Activated naive CD4-positive, alpha-beta T cell treated with anti-CD3 and anti-CD28 coated beads, Interleukin-2, amount 10 ng/mL, durations not matched to agents 7 days and 5 days (primary cell): ENCODE results near the gene ROBO1.

Experiments used
- CTCF ChIA-PET: fragments of 350-600 bp; sonication (Branson Sonifier 250); formaldehyde crosslinking; loops from one replicate; lab custom pipeline; 2021; ENCODE audit warnings: antibody characterized with exemption; lab: Charles Lee
- DNase-seq: peaks from one replicate; pipeline ENCODE4 v3.0.0-alpha.2; 2020
- H3K27ac Mint-ChIP-seq: one replicate; pipeline ENCODE4 v1.8.0; 2021; ENCODE audit warnings: mild to moderate bottlenecking, moderate library complexity, mixed read lengths
- H3K27me3 Mint-ChIP-seq: one replicate; pipeline ENCODE4 v1.8.0; 2021; ENCODE audit warnings: mild to moderate bottlenecking, mixed read lengths
- H3K36me3 Mint-ChIP-seq: one replicate; pipeline ENCODE4 v1.8.0; 2021; ENCODE audit warnings: mixed read lengths
- H3K4me1 Mint-ChIP-seq: one replicate; pipeline ENCODE4 v1.8.0; 2021; ENCODE audit warnings: mixed read lengths
- H3K4me3 Mint-ChIP-seq: one replicate; pipeline ENCODE4 v1.8.0; 2021; ENCODE audit warnings: mild to moderate bottlenecking, moderate library complexity, mixed read lengths
- H3K9me3 Mint-ChIP-seq: one replicate; pipeline ENCODE4 v1.8.0; 2021; ENCODE audit warnings: mixed read lengths

The ROBO1 gene

DNA sequence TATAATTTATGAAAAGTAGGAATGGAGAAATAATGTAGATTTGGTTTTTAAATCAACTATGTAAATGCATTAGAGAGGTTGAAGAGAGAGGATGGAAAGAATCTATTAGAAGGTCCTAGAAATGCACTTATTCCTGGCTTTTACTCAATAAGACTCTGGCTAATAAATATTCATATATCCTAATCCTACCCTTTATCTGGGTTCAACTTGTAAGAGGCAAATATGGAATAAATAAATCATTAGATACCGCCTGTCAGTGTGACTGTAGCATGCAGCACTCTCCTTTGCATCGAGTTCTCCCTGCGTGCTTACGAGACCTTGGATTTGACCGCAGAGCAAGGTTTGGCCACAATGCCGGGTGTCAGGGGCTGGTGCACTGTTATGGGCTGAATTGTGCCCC lies 1156.5 kb downstream of the ROBO1 start:
- H3K9me3 Mint-ChIP-seq = peaks cover 9% of the 10 kb centered on the region
- H3K4me1 Mint-ChIP-seq = no peaks in the 10 kb centered on the region
- H3K4me3 Mint-ChIP-seq = no peak overlapping the region
- H3K27ac Mint-ChIP-seq = no peak overlapping the region
- H3K27me3 Mint-ChIP-seq = no peaks in the 10 kb centered on the region
- H3K36me3 Mint-ChIP-seq = no peaks in the 10 kb centered on the region
- DNase-seq = no peak
- CTCF ChIA-PET = no interaction called here

DNA sequence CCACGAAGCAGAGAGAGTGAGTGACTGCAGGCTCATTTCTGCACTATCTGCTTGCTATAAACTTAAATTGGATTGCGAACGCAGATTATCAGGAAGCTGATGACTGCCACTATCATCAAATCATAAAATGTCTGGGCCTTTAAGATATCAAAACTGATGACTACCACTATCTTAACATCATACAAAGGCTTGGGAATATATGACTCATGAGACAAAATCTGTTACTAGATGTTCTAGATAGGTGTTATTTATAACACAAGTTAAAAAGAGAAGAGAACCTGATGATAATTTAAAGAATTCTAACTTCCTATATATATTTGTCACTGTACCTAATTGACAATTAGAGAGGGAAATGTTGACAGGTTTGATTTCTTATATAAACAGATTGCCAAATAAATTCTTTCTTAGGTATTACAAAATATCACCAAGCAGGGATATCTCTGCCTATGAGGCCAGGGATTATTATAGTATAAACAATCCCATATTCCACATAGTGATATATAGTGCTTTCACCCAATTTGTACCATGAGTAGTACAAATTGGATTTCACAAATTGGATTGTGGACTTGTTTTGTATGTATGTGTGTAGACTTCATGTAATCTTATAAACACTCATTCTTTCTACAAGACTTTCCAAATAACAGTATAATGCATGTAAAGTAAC lies 1157.2 kb downstream of the ROBO1 start:
- no peak for DNase-seq
- H3K27ac Mint-ChIP-seq = no peak overlapping the region
- CTCF ChIA-PET = no interaction called here
- no peaks in the 10 kb centered on the region for H3K4me1 Mint-ChIP-seq
- peaks cover 11% of the 10 kb centered on the region for H3K9me3 Mint-ChIP-seq
- H3K27me3 Mint-ChIP-seq = no peaks in the 10 kb centered on the region
- H3K36me3 Mint-ChIP-seq = no peaks in the 10 kb centered on the region
- no peak overlapping the region for H3K4me3 Mint-ChIP-seq

DNA sequence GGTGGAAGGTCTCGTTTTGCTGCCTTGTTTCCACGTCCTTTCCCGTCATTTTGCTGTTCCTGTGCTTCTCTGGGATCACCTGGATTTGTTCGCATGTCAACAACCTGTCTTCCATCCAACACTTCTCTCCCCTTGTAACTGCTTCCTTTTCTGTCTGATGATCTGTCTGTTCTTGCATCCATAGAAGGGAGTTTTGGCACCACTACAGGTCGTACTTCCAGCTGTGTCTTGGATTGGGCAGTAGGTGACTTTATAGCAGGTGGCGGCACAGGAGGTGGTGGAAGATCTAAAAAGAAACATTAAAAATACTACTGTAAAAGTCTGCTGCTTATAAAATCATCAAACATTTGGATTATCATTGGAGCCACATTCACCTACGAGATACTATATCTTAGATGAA lies 1161.0 kb downstream of the ROBO1 start:
- Mint-ChIP-seq H3K9me3 (peaks cover 11% of the 10 kb centered on the region), H3K4me3 (no peak overlapping the region), H3K27me3 (no peaks in the 10 kb centered on the region), H3K27ac (no peak overlapping the region), H3K4me1 (no peaks in the 10 kb centered on the region), H3K36me3 (no peaks in the 10 kb centered on the region)
- CTCF ChIA-PET = no interaction called here
- DNase-seq = no peak

DNA sequence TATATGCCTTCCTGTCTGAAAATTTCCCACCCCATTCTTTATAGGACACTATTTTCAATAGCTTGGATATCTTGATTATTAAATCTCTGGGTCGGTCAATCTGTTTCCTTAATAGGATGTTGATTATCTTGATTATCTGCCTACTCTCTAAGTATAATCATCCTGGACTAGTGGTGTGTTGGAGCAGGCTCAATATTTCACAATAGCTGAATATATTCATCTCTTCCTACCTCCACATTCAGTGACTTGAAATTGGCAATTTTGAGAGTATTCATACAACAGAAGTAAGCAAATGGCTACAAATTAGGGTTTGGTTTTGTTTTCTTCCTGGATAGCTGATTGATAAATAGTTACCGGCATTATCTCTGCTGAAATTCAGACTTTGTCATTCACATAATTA lies 1162.6 kb downstream of the ROBO1 start:
- Mint-ChIP-seq H3K27me3 (no peaks in the 10 kb centered on the region), H3K4me1 (no peaks in the 10 kb centered on the region), H3K4me3 (no peak overlapping the region), H3K27ac (no peak overlapping the region), H3K36me3 (no peaks in the 10 kb centered on the region), H3K9me3 (peaks cover 11% of the 10 kb centered on the region)
- CTCF ChIA-PET = no interaction called here
- no peak for DNase-seq

DNA sequence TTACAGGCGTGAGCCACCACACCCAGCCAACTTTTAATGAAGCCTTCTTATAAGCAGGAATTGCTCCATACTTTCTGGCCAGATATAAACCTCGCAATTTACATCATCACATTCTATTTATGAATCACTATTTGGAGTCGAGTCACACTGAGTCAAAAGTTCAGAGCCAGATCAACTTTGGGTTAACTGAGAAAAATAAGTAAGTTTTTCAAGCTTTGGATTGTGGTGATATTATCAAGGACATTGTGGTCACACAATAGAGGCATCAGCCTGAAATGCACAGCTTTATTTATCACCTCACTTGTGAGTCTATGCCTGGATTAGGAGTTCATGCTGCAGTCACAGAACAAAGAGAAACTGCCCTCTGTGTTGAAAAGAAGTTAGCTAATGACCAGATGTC lies 1163.5 kb downstream of the ROBO1 start:
- Mint-ChIP-seq H3K27me3 (no peaks in the 10 kb centered on the region), H3K4me3 (no peak overlapping the region), H3K27ac (no peak overlapping the region), H3K9me3 (peaks cover 11% of the 10 kb centered on the region), H3K4me1 (no peaks in the 10 kb centered on the region), H3K36me3 (no peaks in the 10 kb centered on the region)
- DNase-seq = no peak
- CTCF ChIA-PET = no interaction called here

DNA sequence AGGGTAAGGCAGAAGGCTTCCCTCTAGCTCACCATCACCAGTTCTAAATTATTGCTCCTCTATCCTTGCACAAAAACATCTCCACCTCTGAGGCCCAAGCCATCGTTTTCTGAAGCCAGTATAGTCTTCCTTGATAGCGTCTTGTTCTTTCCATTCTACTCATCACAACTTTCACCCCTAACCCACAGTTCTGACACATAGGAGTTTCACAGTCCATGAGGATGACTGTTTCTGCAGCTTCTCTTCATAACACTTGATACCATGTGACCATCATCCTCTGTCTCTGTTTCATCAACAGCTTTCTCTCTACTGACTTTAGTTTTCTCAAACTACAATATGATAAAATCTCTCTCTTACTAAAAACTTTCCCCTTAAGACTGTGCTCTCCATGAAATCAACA lies 1166.5 kb downstream of the ROBO1 start:
- H3K4me3 Mint-ChIP-seq = no peak overlapping the region
- no peak for DNase-seq
- CTCF ChIA-PET = no interaction called here
- no peaks in the 10 kb centered on the region for H3K4me1 Mint-ChIP-seq
- peaks cover 2% of the 10 kb centered on the region for H3K9me3 Mint-ChIP-seq
- H3K27me3 Mint-ChIP-seq = no peaks in the 10 kb centered on the region
- no peak overlapping the region for H3K27ac Mint-ChIP-seq
- no peaks in the 10 kb centered on the region for H3K36me3 Mint-ChIP-seq

DNA sequence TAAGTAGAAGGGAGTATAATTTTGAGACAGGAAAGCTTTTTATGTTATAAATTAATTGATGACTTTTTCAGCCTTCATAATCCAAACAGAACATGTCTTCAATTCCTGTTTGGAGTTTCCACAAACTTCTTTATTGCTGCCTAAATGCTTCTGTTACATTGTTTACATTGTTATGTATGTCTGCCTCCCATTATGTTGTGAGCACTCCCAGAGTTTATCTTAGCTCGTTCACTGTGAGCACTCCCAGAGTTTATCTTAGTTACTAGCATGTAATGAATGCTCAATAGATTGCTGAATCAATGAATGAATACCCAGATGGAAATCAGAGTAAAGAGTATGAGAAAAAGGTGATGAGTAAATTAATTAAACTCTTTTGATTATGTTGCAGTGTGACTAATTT lies 1178.0 kb downstream of the ROBO1 start:
- H3K9me3 Mint-ChIP-seq = peaks cover 11% of the 10 kb centered on the region
- DNase-seq = no peak
- no peaks in the 10 kb centered on the region for H3K27me3 Mint-ChIP-seq
- no peak overlapping the region for H3K4me3 Mint-ChIP-seq
- H3K4me1 Mint-ChIP-seq = no peaks in the 10 kb centered on the region
- CTCF ChIA-PET = no interaction called here
- no peaks in the 10 kb centered on the region for H3K36me3 Mint-ChIP-seq
- H3K27ac Mint-ChIP-seq = no peak overlapping the region

DNA sequence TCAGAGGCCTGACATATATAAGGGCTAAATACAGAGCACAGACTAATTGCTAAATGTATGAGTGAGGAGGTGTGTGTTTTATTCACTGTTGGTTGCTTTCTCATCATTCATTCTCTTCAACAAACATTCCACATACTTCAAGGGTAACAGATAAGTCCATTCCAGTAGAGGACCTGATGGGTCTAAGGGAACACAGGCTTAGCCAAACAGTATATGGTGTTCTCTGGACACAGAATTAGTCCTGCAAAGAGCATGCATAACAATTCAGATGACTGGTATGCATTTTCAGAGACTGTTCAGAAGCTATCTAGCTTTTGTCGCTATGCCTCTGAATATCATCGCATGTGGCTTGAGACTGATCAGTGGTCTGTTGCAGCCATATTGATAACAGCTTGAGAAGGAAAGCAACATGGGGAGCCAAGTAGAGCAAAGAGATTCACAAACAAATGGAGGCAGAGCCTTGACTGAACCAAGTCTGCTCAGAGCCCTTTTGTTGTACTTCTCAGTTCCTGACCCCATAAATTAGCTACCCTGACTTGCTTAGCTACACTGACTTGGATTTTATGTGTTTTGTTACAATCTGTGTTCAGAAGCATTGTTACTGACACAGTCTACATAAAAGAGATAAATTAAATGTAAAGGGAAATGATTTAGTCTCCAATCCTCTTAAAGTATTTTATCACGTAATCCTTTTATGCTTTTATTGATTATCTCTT lies 1178.7 kb downstream of the ROBO1 start:
- CTCF ChIA-PET = no interaction called here

DNA sequence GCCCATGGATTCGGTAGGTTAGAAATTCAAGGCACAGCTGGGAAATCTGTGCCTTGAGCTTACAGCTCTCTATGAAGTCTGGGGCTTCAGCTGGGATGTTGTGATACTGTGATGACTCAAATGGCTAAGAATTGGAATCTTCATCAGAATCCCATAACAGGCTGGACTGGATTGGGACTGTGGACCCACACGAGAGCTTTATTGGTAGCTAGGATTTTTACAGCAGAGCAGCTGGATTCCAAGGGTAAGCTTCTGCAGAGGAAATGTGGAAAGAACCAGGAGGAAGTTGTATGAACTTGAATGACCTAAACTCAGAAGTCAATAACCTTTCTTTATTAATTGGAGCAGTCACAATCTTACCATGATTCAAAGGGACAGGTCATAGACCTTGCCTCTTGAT lies 1187.1 kb downstream of the ROBO1 start:
- CTCF ChIA-PET = no interaction called here
- H3K27me3 Mint-ChIP-seq = no peaks in the 10 kb centered on the region

More for the DNA sequence above, 1178.7 kb downstream of the ROBO1 start:
- Mint-ChIP-seq H3K4me1 (no peaks in the 10 kb centered on the region), H3K9me3 (peaks cover 10% of the 10 kb centered on the region), H3K36me3 (no peaks in the 10 kb centered on the region), H3K27ac (no peak overlapping the region), H3K4me3 (no peak overlapping the region), H3K27me3 (no peaks in the 10 kb centered on the region)
- DNase-seq = no peak

DNA sequence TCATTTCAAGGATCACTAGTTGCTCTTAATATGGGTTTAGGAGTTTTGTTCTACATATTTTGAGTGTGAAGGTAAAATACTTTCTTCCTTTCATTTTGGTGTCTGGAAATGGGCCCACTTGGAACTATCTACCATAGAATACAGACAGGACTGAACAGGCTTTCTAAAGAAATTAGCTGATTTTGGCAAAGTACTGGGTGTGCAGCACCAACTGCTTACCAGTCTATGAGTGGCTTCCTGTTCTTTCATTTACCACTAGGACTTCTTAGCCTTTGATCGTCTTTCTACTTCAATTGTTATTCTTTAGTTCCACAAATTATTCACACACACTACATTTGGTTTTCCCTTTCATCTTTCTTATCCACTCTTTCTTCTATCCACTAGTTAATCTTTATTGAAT lies 1196.3 kb downstream of the ROBO1 start:
- H3K4me1 Mint-ChIP-seq = no peaks in the 10 kb centered on the region
- peaks cover 2% of the 10 kb centered on the region for H3K9me3 Mint-ChIP-seq
- CTCF ChIA-PET = no interaction called here
- DNase-seq = no peak
- H3K36me3 Mint-ChIP-seq = no peaks in the 10 kb centered on the region
- H3K27me3 Mint-ChIP-seq = no peaks in the 10 kb centered on the region
- no peak overlapping the region for H3K4me3 Mint-ChIP-seq
- no peak overlapping the region for H3K27ac Mint-ChIP-seq

More for the DNA sequence above, 1187.1 kb downstream of the ROBO1 start:
- DNase-seq = no peak
- no peaks in the 10 kb centered on the region for H3K4me1 Mint-ChIP-seq
- H3K9me3 Mint-ChIP-seq = peaks cover 2% of the 10 kb centered on the region
- H3K27ac Mint-ChIP-seq = no peak overlapping the region
- H3K36me3 Mint-ChIP-seq = no peaks in the 10 kb centered on the region
- no peak overlapping the region for H3K4me3 Mint-ChIP-seq

DNA sequence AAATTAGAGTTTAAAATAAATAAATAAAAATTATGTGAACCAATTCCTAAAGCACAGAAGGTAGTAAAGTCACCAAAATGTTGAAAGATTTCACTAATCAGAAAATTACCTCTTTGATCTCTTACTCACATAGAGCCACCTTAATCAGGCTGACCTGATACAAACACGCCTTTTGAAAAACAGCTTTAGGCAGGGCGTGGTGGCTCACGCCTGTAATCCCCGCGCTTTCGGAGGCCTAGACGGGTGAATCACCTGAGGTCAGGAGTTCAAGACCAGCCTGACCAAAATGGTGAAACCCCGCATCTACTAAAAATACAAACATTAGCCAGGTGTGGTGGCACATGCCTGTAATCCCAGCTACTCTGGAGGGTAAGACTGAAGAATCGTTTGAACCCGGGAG lies 1197.3 kb downstream of the ROBO1 start:
- no peak for DNase-seq
- Mint-ChIP-seq H3K9me3 (peaks cover 4% of the 10 kb centered on the region), H3K27me3 (no peaks in the 10 kb centered on the region), H3K27ac (no peak overlapping the region), H3K4me3 (no peak overlapping the region), H3K36me3 (no peaks in the 10 kb centered on the region), H3K4me1 (no peaks in the 10 kb centered on the region)
- CTCF ChIA-PET = no interaction called here

DNA sequence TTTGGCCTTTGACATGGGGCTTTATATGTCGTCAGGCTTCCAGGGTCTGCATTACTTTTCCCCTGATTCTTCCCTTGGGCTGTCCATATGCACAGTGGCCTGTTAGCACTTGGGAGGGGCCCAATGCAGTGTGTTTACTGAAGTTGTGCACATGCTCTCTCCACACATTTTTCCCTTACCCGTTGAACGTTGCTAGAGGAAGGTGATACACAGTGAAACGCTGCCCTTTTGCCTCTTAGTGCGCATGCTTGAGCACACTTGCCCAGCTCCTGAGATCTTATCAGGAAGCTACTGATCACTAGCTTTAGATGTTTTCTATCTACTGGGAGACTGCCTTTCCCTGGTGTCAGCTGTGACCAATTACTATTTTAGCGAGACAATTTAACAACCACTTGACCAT lies 1198.0 kb downstream of the ROBO1 start:
- Mint-ChIP-seq H3K9me3 (peaks cover 4% of the 10 kb centered on the region), H3K36me3 (no peaks in the 10 kb centered on the region), H3K27ac (no peak overlapping the region), H3K4me1 (no peaks in the 10 kb centered on the region), H3K4me3 (no peak overlapping the region), H3K27me3 (no peaks in the 10 kb centered on the region)
- CTCF ChIA-PET = no interaction called here
- no peak for DNase-seq

DNA sequence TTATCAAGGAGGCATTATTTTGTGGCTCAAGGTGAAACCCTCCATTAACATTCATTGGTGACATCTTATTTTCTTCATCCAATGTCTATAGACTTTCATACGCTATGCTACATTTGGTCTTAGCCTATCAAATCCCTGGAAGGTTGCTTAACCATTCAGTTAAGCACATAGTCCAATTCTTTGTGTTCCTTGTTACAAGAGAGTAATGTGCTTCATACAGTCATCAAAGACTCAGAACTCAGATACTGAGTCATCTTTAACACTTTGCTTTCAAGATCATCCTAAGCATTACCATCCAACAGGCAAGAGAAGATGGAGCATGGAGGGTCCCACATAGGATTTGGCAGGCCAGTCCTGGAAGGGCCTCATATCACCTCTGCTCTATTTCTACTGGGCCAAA lies 1202.1 kb downstream of the ROBO1 start:
- Mint-ChIP-seq H3K9me3 (peaks cover 7% of the 10 kb centered on the region), H3K4me1 (no peaks in the 10 kb centered on the region), H3K4me3 (no peak overlapping the region), H3K36me3 (no peaks in the 10 kb centered on the region), H3K27ac (no peak overlapping the region), H3K27me3 (no peaks in the 10 kb centered on the region)
- CTCF ChIA-PET = no interaction called here
- DNase-seq = no peak

DNA sequence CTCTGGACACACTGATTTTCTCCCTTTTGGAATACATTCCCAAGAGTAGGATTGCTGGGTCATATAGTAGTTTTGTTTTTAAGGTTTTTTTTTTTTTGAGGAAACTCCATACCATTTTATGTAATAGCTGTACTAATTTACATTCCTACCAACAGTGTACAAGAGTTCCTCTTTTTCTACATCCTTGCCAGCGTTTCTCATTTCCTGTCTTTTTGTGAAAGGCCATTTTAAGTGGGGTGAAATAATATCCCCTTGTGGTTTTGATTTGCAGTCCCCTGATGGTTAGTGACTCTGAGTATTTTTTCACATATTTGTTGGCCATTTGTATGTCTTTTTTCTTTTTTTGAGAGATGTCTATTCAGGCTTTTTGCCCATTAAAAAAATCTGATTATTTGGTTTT lies 1205.5 kb downstream of the ROBO1 start:
- Mint-ChIP-seq H3K9me3 (peaks cover 7% of the 10 kb centered on the region), H3K27me3 (no peaks in the 10 kb centered on the region), H3K27ac (no peak overlapping the region), H3K36me3 (no peaks in the 10 kb centered on the region), H3K4me3 (no peak overlapping the region), H3K4me1 (no peaks in the 10 kb centered on the region)
- no peak for DNase-seq
- CTCF ChIA-PET = no interaction called here
